ENCODE measurements around the gene RIMBP2.

GRCh38 chr12:130367003-130367402 lies 349.1 kb downstream of the RIMBP2 start:
- TF ChIP-seq POLR2A (conservative IDR thresholded peaks at IDR 0.05) (no peak), GTF3C2 (IDR thresholded peaks at IDR 0.05; ENCODE audit: borderline replicate concordance, extremely low read depth, insufficient read length) (no peak), BDP1 (IDR thresholded peaks at IDR 0.05; ENCODE audit: insufficient read depth, insufficient read length) (no peak), ZFP91 (CRISPR knock-in tag; IDR thresholded peaks at IDR 0.05) (no peak), TCF7 (IDR thresholded peaks at IDR 0.05; ENCODE audit: borderline replicate concordance) (no peak)
- TF ChIP-seq, protein P1, sequence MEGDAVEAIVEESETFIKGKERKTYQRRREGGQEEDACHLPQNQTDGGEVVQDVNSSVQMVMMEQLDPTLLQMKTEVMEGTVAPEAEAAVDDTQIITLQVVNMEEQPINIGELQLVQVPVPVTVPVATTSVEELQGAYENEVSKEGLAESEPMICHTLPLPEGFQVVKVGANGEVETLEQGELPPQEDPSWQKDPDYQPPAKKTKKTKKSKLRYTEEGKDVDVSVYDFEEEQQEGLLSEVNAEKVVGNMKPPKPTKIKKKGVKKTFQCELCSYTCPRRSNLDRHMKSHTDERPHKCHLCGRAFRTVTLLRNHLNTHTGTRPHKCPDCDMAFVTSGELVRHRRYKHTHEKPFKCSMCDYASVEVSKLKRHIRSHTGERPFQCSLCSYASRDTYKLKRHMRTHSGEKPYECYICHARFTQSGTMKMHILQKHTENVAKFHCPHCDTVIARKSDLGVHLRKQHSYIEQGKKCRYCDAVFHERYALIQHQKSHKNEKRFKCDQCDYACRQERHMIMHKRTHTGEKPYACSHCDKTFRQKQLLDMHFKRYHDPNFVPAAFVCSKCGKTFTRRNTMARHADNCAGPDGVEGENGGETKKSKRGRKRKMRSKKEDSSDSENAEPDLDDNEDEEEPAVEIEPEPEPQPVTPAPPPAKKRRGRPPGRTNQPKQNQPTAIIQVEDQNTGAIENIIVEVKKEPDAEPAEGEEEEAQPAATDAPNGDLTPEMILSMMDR (IDR thresholded peaks at IDR 0.05 in 2 of 3, conservative IDR thresholded peaks at IDR 0.05 in 1 of 3; ENCODE audit: insufficient read depth in 2 of 3, low read depth in 1 of 3, low read length in 3 of 3) = no peak
- TF ChIP-seq, protein P2, sequence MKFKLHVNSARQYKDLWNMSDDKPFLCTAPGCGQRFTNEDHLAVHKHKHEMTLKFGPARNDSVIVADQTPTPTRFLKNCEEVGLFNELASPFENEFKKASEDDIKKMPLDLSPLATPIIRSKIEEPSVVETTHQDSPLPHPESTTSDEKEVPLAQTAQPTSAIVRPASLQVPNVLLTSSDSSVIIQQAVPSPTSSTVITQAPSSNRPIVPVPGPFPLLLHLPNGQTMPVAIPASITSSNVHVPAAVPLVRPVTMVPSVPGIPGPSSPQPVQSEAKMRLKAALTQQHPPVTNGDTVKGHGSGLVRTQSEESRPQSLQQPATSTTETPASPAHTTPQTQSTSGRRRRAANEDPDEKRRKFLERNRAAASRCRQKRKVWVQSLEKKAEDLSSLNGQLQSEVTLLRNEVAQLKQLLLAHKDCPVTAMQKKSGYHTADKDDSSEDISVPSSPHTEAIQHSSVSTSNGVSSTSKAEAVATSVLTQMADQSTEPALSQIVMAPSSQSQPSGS (CRISPR knock-in tag; IDR thresholded peaks at IDR 0.05) = no peak

Measured in K562 (cell line).